Smooth muscle cell (in vitro differentiated cells): ENCODE results near the gene TMIGD2. TPM values are rescaled to one million over a fixed set of nuclear protein-coding genes. Genes with fewer than 3 reads are reported as not detected.

ENCODE experiments used
- DNase-seq: peaks from one replicate; lab custom pipeline; 2025; ENCODE audit not compliant: unreplicated experiment; lab: John Stamatoyannopoulos, UW
- H2AFZ ChIP-seq: fragments of 200-600 bp; sonication (generic); 2 replicates; pipeline ENCODE4 v1.6.0; 2016; ENCODE audit warnings: antibody characterized with exemption, low read depth, mild to moderate bottlenecking
- H3F3A ChIP-seq: fragments of 200-600 bp; sonication (generic); 2 replicates; pipeline ENCODE4 v1.6.0; 2017; ENCODE audit warnings: antibody characterized with exemption, low read depth
- H3K27ac ChIP-seq: fragments of 200-600 bp; sonication (generic); 2 replicates; pipeline ENCODE4 v1.5.1; 2016; ENCODE audit warnings: low read depth, mild to moderate bottlenecking
- H3K27me3 ChIP-seq: fragments of 200-600 bp; sonication (generic); 2 replicates; pipeline ENCODE4 v1.6.1; 2016; ENCODE audit warnings: low read depth, mild to moderate bottlenecking
- H3K36me3 ChIP-seq: fragments of 200-600 bp; sonication (generic); 2 replicates; pipeline ENCODE4 v1.5.1; 2016; ENCODE audit warnings: low read depth
- H3K4me1 ChIP-seq: fragments of 200-600 bp; sonication (generic); 2 replicates; pipeline ENCODE4 v1.5.1; 2016; ENCODE audit warnings: low read depth
- H3K4me2 ChIP-seq: fragments of 200-600 bp; sonication (generic); 2 replicates; pipeline ENCODE4 v1.6.0; 2016; ENCODE audit warnings: mild to moderate bottlenecking
- H3K4me3 ChIP-seq: fragments of 200-600 bp; sonication (generic); 2 replicates; pipeline ENCODE4 v1.5.1; 2016; ENCODE audit warnings: mild to moderate bottlenecking
- H3K79me2 ChIP-seq: fragments of 200-600 bp; sonication (generic); 2 replicates; pipeline ENCODE4 v1.6.0; 2016; ENCODE audit warnings: low read depth, mild to moderate bottlenecking
- H3K9ac ChIP-seq: fragments of 200-600 bp; sonication (generic); 2 replicates; pipeline ENCODE4 v1.6.0; 2016; ENCODE audit warnings: low read depth
- H3K9me3 ChIP-seq: fragments of 200-600 bp; sonication (generic); replicated peaks from 2 replicates; pipeline ENCODE4 v1.5.1; 2016; ENCODE audit warnings: low read depth
- H4K20me1 ChIP-seq: fragments of 200-600 bp; sonication (generic); 2 replicates; pipeline ENCODE4 v1.6.0; 2016; ENCODE audit warnings: low read depth
- CTCF ChIP-seq: fragments of 200-600 bp; sonication (generic); IDR thresholded peaks from 2 replicates; pipeline ENCODE4 v1.5.1; 2017; ENCODE audit warnings: borderline replicate concordance, mild to moderate bottlenecking, antibody characterized with exemption; ENCODE audit not compliant: insufficient read depth, poor library complexity, severe bottlenecking
- WGBS: methylation state at CpG from one replicate; pipeline ENCODE4 v1.1.7; 2016; ENCODE audit warnings: low lambda C conversion rate; 5-methylcytosine and 5-hydroxymethylcytosine counted together
- polyA plus RNA-seq: library from polyadenylated mRNA; unstranded; fragments of >200 nt; fragmentation: Nextera tagmentation; extraction: Ambion mirVana; gene quantifications from 2 replicates; pipeline ENCODE4 v1.2.1, GENCODE V29; 2016
- total RNA-seq: library from RNA; depleted of rRNA; stranded (reverse); fragments of >200 nt; gene quantifications from 2 replicates; pipeline ENCODE4 v1.2.3, GENCODE V29; 2014

Gene TMIGD2
- total and polyA plus RNA-seq, 2 experiments from 2014 or later = not detected

- no peak overlapping the region for H3K4me3 ChIP-seq
- TF ChIP-seq CTCF = no peak
- H3K36me3 ChIP-seq = no peaks in the 10 kb centered on the region
- WGBS = 94% methylated on average over 22 of the region's 22 CpGs
- H3F3A ChIP-seq = no peaks in the 10 kb centered on the region
- H3K4me2 ChIP-seq = no peak overlapping the region
- no peaks in the 10 kb centered on the region for H3K4me1 ChIP-seq
- H3K27ac ChIP-seq = no peak overlapping the region
- no peaks in the 10 kb centered on the region for H3K9me3 ChIP-seq
- H2AFZ ChIP-seq = no peak overlapping the region
- H3K79me2 ChIP-seq = no peaks in the 10 kb centered on the region
- H3K9ac ChIP-seq = no peak overlapping the region
- H4K20me1 ChIP-seq = no peaks in the 10 kb centered on the region
- H3K27me3 ChIP-seq = no peaks in the 10 kb centered on the region
- DNase-seq = no peak
Measured at GRCh38 chr19:4310247-4311121, 8.3 kb upstream of the TMIGD2 start.

GRCh38 chr19:4305659-4306058 lies 3.5 kb upstream of the TMIGD2 start:
- 94% methylated on average over 16 of the region's 16 CpGs for WGBS
- Histone ChIP-seq H3K27ac (no peak overlapping the region), H3K36me3 (no peaks in the 10 kb centered on the region), H2AFZ (no peak overlapping the region), H3K4me1 (no peaks in the 10 kb centered on the region), H3F3A (no peaks in the 10 kb centered on the region), H3K9ac (no peak overlapping the region), H3K9me3 (no peaks in the 10 kb centered on the region), H3K27me3 (no peaks in the 10 kb centered on the region), H4K20me1 (no peaks in the 10 kb centered on the region), H3K4me2 (no peak overlapping the region), H3K79me2 (no peaks in the 10 kb centered on the region), H3K4me3 (no peak overlapping the region)
- TF ChIP-seq CTCF = no peak
- DNase-seq = no peak

GRCh38 chr19:4305257-4305612 lies 3.0 kb upstream of the TMIGD2 start:
- 91% methylated on average over 6 of the region's 7 CpGs for WGBS

More at GRCh38 chr19:4305257-4305612, 3.0 kb upstream of the TMIGD2 start:
- H3K9ac ChIP-seq = no peak overlapping the region
- no peaks in the 10 kb centered on the region for H3K36me3 ChIP-seq
- H3F3A ChIP-seq = no peaks in the 10 kb centered on the region
- no peak overlapping the region for H3K4me3 ChIP-seq
- H3K4me2 ChIP-seq = no peak overlapping the region
- no peak for DNase-seq
- no peaks in the 10 kb centered on the region for H3K79me2 ChIP-seq
- H2AFZ ChIP-seq = no peak overlapping the region
- no peak for TF ChIP-seq CTCF
- no peaks in the 10 kb centered on the region for H3K27me3 ChIP-seq
- no peaks in the 10 kb centered on the region for H3K9me3 ChIP-seq
- no peaks in the 10 kb centered on the region for H3K4me1 ChIP-seq
- H3K27ac ChIP-seq = no peak overlapping the region
- H4K20me1 ChIP-seq = no peaks in the 10 kb centered on the region
